GM12878 (cell line): Measurements from ENCODE around the gene TANC2. TPM values are rescaled to one million over a fixed set of nuclear protein-coding genes. Genes with fewer than 3 reads are reported as not detected.

Source experiments
- ATAC-seq: fragments of 200-7000 bp; cut with Tn5 transposase; 3 replicates; pipeline ENCODE4 v1.9.1; 2020; ENCODE audit warnings: mild to moderate bottlenecking, moderate library complexity
- BruUV-seq: library from RNA; stranded (reverse); fragments of 400-500 nt; replicated peaks from 2 replicates; lab custom pipeline; 2021; lab: Mats Ljungman, UMichigan
- CTCF ChIA-PET: fragments of 300-600 bp; sonication (Branson Sonifier 250); formaldehyde crosslinking; extraction: SDS; loops from one replicate; lab custom pipeline; 2021; ENCODE audit warnings: inconsistent platforms; lab: Yijun Ruan, JAX
- POLR2A ChIA-PET: fragments of 350-600 bp; formaldehyde crosslinking; extraction: SDS; loops from one replicate; lab custom pipeline; 2021; ENCODE audit warnings: inconsistent platforms; lab: Charles Lee
- RAD21 ChIA-PET: fragments of 300-600 bp; sonication (Branson Sonifier 250); formaldehyde crosslinking; loops from one replicate; lab custom pipeline; 2023; ENCODE audit warnings: antibody characterized with exemption; ENCODE audit not compliant: unreplicated experiment; lab: Charles Lee
- SMC1A ChIA-PET: fragments of 300-600 bp; sonication (Branson Sonifier 250); formaldehyde crosslinking; loops from one replicate; lab custom pipeline; 2023; ENCODE audit not compliant: unreplicated experiment, uncharacterized antibody; lab: Charles Lee
- DNase-seq: peaks from one replicate; pipeline ENCODE4 v3.0.0-alpha.2; 2011; ENCODE audit warnings: low read depth, low spot score
- FAIRE-seq: peaks from 3 replicates; lab custom pipeline; 2011; peaks lifted over from hg19 to GRCh38; lab: Jason Lieb, UNC
- H2AFZ ChIP-seq: 2 replicates; pipeline ENCODE4 v1.6.0; 2011; ENCODE audit warnings: low read depth, low read length, control low read depth; ENCODE audit not compliant: control insufficient read depth
- H3K27ac ChIP-seq: 2 replicates; pipeline ENCODE4 v1.5.1; 2011; ENCODE audit warnings: control low read depth; ENCODE audit not compliant: control insufficient read depth, insufficient read depth
- H3K27me3 ChIP-seq, 2 experiments: replicated peaks in 1 of 2; 2 replicates each; pipeline versions ENCODE4 v1.6.0 to v1.6.1; 2011; ENCODE audit warnings: low read length in 1 of 2; ENCODE audit not compliant: control insufficient read depth in 2 of 2, insufficient read depth in 2 of 2
- H3K36me3 ChIP-seq, 2 experiments: 2 replicates each; pipeline ENCODE4 v1.5.1; 2011; ENCODE audit warnings: low read length in 1 of 2; ENCODE audit not compliant: control insufficient read depth in 2 of 2, insufficient read depth in 2 of 2
- H3K4me1 ChIP-seq: 2 replicates; pipeline ENCODE4 v1.6.1; 2011; ENCODE audit warnings: mild to moderate bottlenecking, low read length, moderate library complexity, mixed read lengths; ENCODE audit not compliant: control insufficient read depth, insufficient read depth
- H3K4me2 ChIP-seq: 2 replicates; pipeline ENCODE4 v1.6.0; 2011; ENCODE audit warnings: control low read depth; ENCODE audit not compliant: control insufficient read depth, insufficient read depth
- H3K4me3 ChIP-seq: fragments of 200-600 bp; sonication (generic); 2 replicates; pipeline ENCODE4 v1.5.1; 2016
- H3K79me2 ChIP-seq: 2 replicates; pipeline ENCODE4 v1.6.0; 2011; ENCODE audit warnings: low read length; ENCODE audit not compliant: control insufficient read depth, insufficient read depth
- H3K9ac ChIP-seq: 2 replicates; pipeline ENCODE4 v1.8.0; 2011; ENCODE audit warnings: low read length, control low read depth, mixed read lengths; ENCODE audit not compliant: control insufficient read depth, insufficient read depth
- H3K9me3 ChIP-seq: replicated peaks from 3 replicates; pipeline ENCODE4 v1.5.1; 2011; ENCODE audit warnings: mild to moderate bottlenecking, low read length; ENCODE audit not compliant: control insufficient read depth, insufficient read depth
- H4K20me1 ChIP-seq: 2 replicates; pipeline ENCODE4 v1.6.0; 2011; ENCODE audit not compliant: control insufficient read depth, insufficient read depth
- BMI1 ChIP-seq: fragments of 450-650 bp; IDR thresholded peaks from 2 replicates; pipeline ENCODE4 v1.6.1; 2016; ENCODE audit warnings: mild to moderate bottlenecking, moderate library complexity, borderline replicate concordance
- BRCA1 ChIP-seq: IDR thresholded peaks from 2 replicates; pipeline ENCODE4 v1.6.1; 2011; ENCODE audit warnings: low read depth, low read length, improper control_type of control experiment
- CBFB ChIP-seq: IDR thresholded peaks from 2 replicates; pipeline ENCODE4 v1.6.1; 2016; ENCODE audit warnings: antibody characterized with exemption, low read depth
- CBX5 ChIP-seq: sonication (generic); IDR thresholded peaks from 2 replicates; pipeline ENCODE4 v1.6.1; 2016; ENCODE audit warnings: low read depth, moderate library complexity, mild to moderate bottlenecking, inconsistent platforms
- DPF2 ChIP-seq: fragments of 450-650 bp; IDR thresholded peaks from 2 replicates; pipeline ENCODE4 v1.6.1; 2017; ENCODE audit warnings: mild to moderate bottlenecking
- ETV6 ChIP-seq, 2 experiments: fragments of 450-650 bp in 1 of 2; IDR thresholded peaks in 1 of 2; conservative IDR thresholded peaks in 1 of 2; 2 replicates each; pipeline ENCODE4 v1.6.1; 2014; ENCODE audit warnings: antibody characterized with exemption in 1 of 2, borderline replicate concordance in 1 of 2, low read depth in 1 of 2, mild to moderate bottlenecking in 1 of 2, moderate library complexity in 1 of 2
- FOS ChIP-seq: IDR thresholded peaks from 3 replicates; pipeline ENCODE4 v1.6.1; 2011; ENCODE audit warnings: borderline replicate concordance; ENCODE audit not compliant: insufficient read length; ENCODE audit errors: extremely low read depth
- IRF4 ChIP-seq: IDR thresholded peaks from 2 replicates; pipeline ENCODE4 v1.6.1; 2011; ENCODE audit warnings: low read depth, low read length
- IRF5 ChIP-seq: fragments of 450-650 bp; IDR thresholded peaks from 2 replicates; pipeline ENCODE4 v1.6.1; 2017; ENCODE audit warnings: borderline replicate concordance
- JUND ChIP-seq: IDR thresholded peaks from 2 replicates; pipeline ENCODE4 v1.6.1; 2012; ENCODE audit warnings: low read depth, mild to moderate bottlenecking, low read length, improper control_type of control experiment, moderate library complexity
- MTA3 ChIP-seq: IDR thresholded peaks from 2 replicates; pipeline ENCODE4 v1.6.1; 2012; ENCODE audit warnings: low read length, inconsistent platforms, borderline replicate concordance
- NFYB ChIP-seq: IDR thresholded peaks from 2 replicates; pipeline ENCODE4 v1.6.1; 2011; ENCODE audit warnings: low read depth, mild to moderate bottlenecking, low read length, improper control_type of control experiment, moderate library complexity; ENCODE audit not compliant: insufficient read depth
- NKRF ChIP-seq: fragments of 450-650 bp; conservative IDR thresholded peaks from 2 replicates; pipeline ENCODE4 v1.6.1; 2017; ENCODE audit warnings: mild to moderate bottlenecking, moderate library complexity
- NR2C1 ChIP-seq: fragments of 450-650 bp; IDR thresholded peaks from 2 replicates; pipeline ENCODE4 v1.6.1; 2017; ENCODE audit warnings: antibody characterized with exemption, mild to moderate bottlenecking, moderate library complexity
- POLR2A ChIP-seq: IDR thresholded peaks from 2 replicates; pipeline ENCODE4 v1.6.1; 2011; ENCODE audit warnings: low read depth, mild to moderate bottlenecking, low read length
- POLR2AphosphoS5 ChIP-seq: IDR thresholded peaks from 2 replicates; pipeline ENCODE4 v1.6.1; 2011; ENCODE audit warnings: mild to moderate bottlenecking, low read length, inconsistent platforms
- SIX5 ChIP-seq: IDR thresholded peaks from 2 replicates; pipeline ENCODE4 v1.6.1; 2011; ENCODE audit warnings: mild to moderate bottlenecking, low read depth, low read length, moderate library complexity; ENCODE audit not compliant: severe bottlenecking
- SMC3 ChIP-seq: IDR thresholded peaks from 2 replicates; pipeline ENCODE4 v1.6.1; 2011; ENCODE audit warnings: low read length, improper control_type of control experiment, borderline replicate concordance
- TCF3 ChIP-seq: IDR thresholded peaks from 2 replicates; pipeline ENCODE4 v1.6.1; 2012; ENCODE audit warnings: low read depth, mild to moderate bottlenecking, low read length, borderline replicate concordance; ENCODE audit not compliant: insufficient read depth
- ZNF217 ChIP-seq: fragments of 450-650 bp; IDR thresholded peaks from 2 replicates; pipeline ENCODE4 v1.6.1; 2017; ENCODE audit warnings: antibody characterized with exemption, mild to moderate bottlenecking
- WGBS: methylation state at CpG from one replicate; pipeline ENCODE4 v1.1.6; 2016; ENCODE audit warnings: low lambda C conversion rate; ENCODE audit not compliant: insufficient replicate concordance, insufficient coverage; ENCODE audit errors: missing lambda C conversion rate; 5-methylcytosine and 5-hydroxymethylcytosine counted together
- in situ Hi-C: fragments of 300-500 bp; cut with MboI; formaldehyde crosslinking; loops from 9 replicates; pipeline ENCODE4 v1.14.3; 2018; ENCODE audit warnings: mixed read lengths
- intact Hi-C: fragments of 100-400 bp; cut with micrococcal nuclease; formaldehyde crosslinking; loops from one replicate; pipeline ENCODE4 v1.14.2; 2022; ENCODE audit not compliant: unreplicated experiment
- polyA plus RNA-seq, 11 experiments: library from polyadenylated mRNA; depleted of rRNA in 4 of 11; unstranded in 6 of 11; stranded (reverse) in 5 of 11; fragments of >200 nt; fragmentation: Nextera tagmentation in 4 of 11; fragmentation: Illumina TruSeq in 1 of 11; extraction: Ambion mirVana in 4 of 11; extraction: Trizol in 1 of 11; gene quantifications; 1 replicate in 1 of 11; 2 replicates in 10 of 11; pipeline versions ENCODE4 v1.2.1 to v1.2.3, GENCODE V29; 2011 to 2016; ENCODE audit warnings: inconsistent platforms in 2 of 11, missing spikeins in 2 of 11, low read depth in 1 of 11
- total RNA-seq, 4 experiments: library from RNA; depleted of rRNA in 3 of 4; stranded (reverse); fragments of >200 nt in 3 of 4; fragmentation: Illumina TruSeq in 1 of 4; extraction: Trizol in 1 of 4; gene quantifications; 2 replicates each; pipeline versions ENCODE4 v1.2.1 to v1.2.3, GENCODE V29; 2013 to 2021

TANC2 gene
- total and polyA plus RNA-seq, 10 of the 15 experiments (the other 5 are each of a cell fraction or from before 2014, with no cell fraction given): under 0.01 to 0.13 (median 0.03) TPM; not detected in 2

- no peak for TF ChIP-seq SMC3
- TF ChIP-seq IRF4: no peak
- TF ChIP-seq ZNF217: no peak
- no peak for TF ChIP-seq NFYB
Measured at GRCh38 chr17:62971853-62972252, 5.8 kb downstream of the TANC2 start (continued).

- ChIA-PET POLR2A (no interaction called here), CTCF (interaction anchor here (1.0 kb wide), 1 partner anchor 10 kb away, joined by 3 read pairs; no protein-coding TSS in a partner anchor), SMC1A (no interaction called here), RAD21 (no interaction called here)
- H3K27ac ChIP-seq: no peak overlapping the region
- WGBS: 23% methylated on average over 4 of the region's 4 CpGs
- H3K27me3 ChIP-seq: peaks cover 0 to 4% of the 10 kb centered on the region in 2 experiments; a peak in 1 of 4 replicates
- H3K4me1 ChIP-seq: no peaks in the 10 kb centered on the region
- no peak for TF ChIP-seq BRCA1
- no peak for TF ChIP-seq CBFB
- no peak for TF ChIP-seq SIX5
- no peak for TF ChIP-seq POLR2AphosphoS5
- no peak for TF ChIP-seq JUND
- no peak for TF ChIP-seq ETV6 (conservative IDR thresholded peaks at IDR 0.05 in 1 of 2, IDR thresholded peaks at IDR 0.05 in 1 of 2; ENCODE audit: borderline replicate concordance in 1 of 2, low read depth in 1 of 2)
- TF ChIP-seq BMI1: no peak
- no peak for TF ChIP-seq NR2C1
- TF ChIP-seq IRF5: no peak
- TF ChIP-seq TCF3: no peak
- TF ChIP-seq MTA3: no peak
- TF ChIP-seq CBX5: no peak
- TF ChIP-seq DPF2: no peak
- TF ChIP-seq FOS: no peak
- TF ChIP-seq POLR2A: no peak
- TF ChIP-seq NKRF: no peak
- no peaks in the 10 kb centered on the region for H3K9me3 ChIP-seq
- no peak for DNase-seq
- no peaks in the 10 kb centered on the region for H4K20me1 ChIP-seq
- ATAC-seq: no peak
- intact Hi-C loops: no loop called here
- H3K4me3 ChIP-seq: no peak overlapping the region
- H3K79me2 ChIP-seq: no peaks in the 10 kb centered on the region
- no TSS peak for BruUV-seq
- H3K4me2 ChIP-seq: no peak overlapping the region
- no peaks in the 10 kb centered on the region for H3K36me3 ChIP-seq
- no peak overlapping the region for H2AFZ ChIP-seq
- no peak overlapping the region for H3K9ac ChIP-seq
- in situ Hi-C loops: loop anchor here (5.0 kb wide), 1 partner anchor 262 kb away; no protein-coding TSS in a partner anchor
- FAIRE-seq: no peak
Measured at GRCh38 chr17:62974788-62975187, 8.8 kb downstream of the TANC2 start.
